Upper lobe of left lung (tissue), 4 donors: Measurements from ENCODE around the gene ATP10B.

Experiments
- CTCF ChIP-seq, 6 experiments: fragments of 450-650 bp in 4 of 6; fragments of 200-600 bp in 2 of 6; sonication (generic) in 2 of 6; IDR thresholded peaks; one replicate each; pipeline ENCODE4 v1.5.1; 2016 to 2019; ENCODE audit warnings: antibody characterized with exemption in 6 of 6
- POLR2A ChIP-seq, 4 donors: fragments of 450-650 bp; IDR thresholded peaks; one replicate each; pipeline ENCODE4 v1.5.1; 2016 to 2017; ENCODE audit warnings: antibody characterized with exemption in 4 of 4, mild to moderate bottlenecking in 2 of 4
- POLR2AphosphoS5 ChIP-seq, 2 donors: sonication (generic); formaldehyde crosslinking; IDR thresholded peaks; one replicate each; pipeline ENCODE4 v1.5.1; 2017; ENCODE audit warnings: antibody characterized with exemption in 2 of 2

DNA sequence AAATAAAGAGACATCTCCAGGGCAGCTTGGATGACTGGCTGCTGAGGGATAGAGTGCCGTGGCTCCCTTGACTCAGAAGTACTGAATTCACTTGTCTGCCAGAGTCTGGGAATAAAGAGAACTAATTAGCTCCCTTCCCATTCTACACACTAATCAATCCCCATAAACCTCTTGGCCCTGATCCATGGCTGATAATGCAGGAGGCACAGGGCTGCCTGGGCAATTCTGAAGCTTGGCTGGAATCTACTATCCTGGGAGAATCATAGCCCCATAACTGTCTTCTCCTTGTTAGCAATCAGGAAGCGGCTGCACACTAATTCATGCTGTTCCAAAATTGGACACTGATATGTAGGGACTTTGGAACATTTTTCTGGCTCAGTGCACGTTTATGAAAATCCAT is 232.6 kb downstream of the ATP10B start:
- TF ChIP-seq CTCF (IDR thresholded peaks at IDR 0.05) (no peak), POLR2A (IDR thresholded peaks at IDR 0.05) (no peak), POLR2AphosphoS5 (IDR thresholded peaks at IDR 0.05) (no peak)
